SK-N-SH treated with all-trans-retinoic acid at 6 μM for 48 hours (cell line): ENCODE results near the gene SHC1.

Experiments
- ATAC-seq: fragments of 200-7000 bp; cut with Tn5 transposase; 3 replicates; pipeline ENCODE4 v1.9.1; 2020; ENCODE audit warnings: mild to moderate bottlenecking, moderate library complexity
- ARNTL ChIP-seq: fragments of 450-650 bp; formaldehyde crosslinking; IDR thresholded peaks from 2 replicates; pipeline ENCODE4 v1.5.0; 2020; ENCODE audit warnings: low read depth, mild to moderate bottlenecking, moderate library complexity, borderline replicate concordance
- BACH2 ChIP-seq: fragments of 250-450 bp; sonication (Bioruptor Pico); IDR thresholded peaks from 2 replicates; pipeline ENCODE4 v1.9.0; 2021; ENCODE audit warnings: mild to moderate bottlenecking, borderline replicate concordance
- ESRRG ChIP-seq: fragments of 250-450 bp; sonication (Bioruptor Pico); IDR thresholded peaks from 2 replicates; pipeline ENCODE4 v1.6.1; 2021; ENCODE audit warnings: mild to moderate bottlenecking
- GLIS3 ChIP-seq: fragments of 250-450 bp; sonication (Bioruptor Pico); IDR thresholded peaks from 2 replicates; pipeline ENCODE4 v1.5.0; 2020; ENCODE audit warnings: mild to moderate bottlenecking, moderate library complexity
- ISL1 ChIP-seq: fragments of 250-450 bp; sonication (Bioruptor Pico); IDR thresholded peaks from 2 replicates; pipeline ENCODE4 v2.1.2; 2022; ENCODE audit warnings: mild to moderate bottlenecking, moderate library complexity
- OSR1 ChIP-seq: fragments of 250-450 bp; sonication (Bioruptor Pico); IDR thresholded peaks from 2 replicates; pipeline ENCODE4 v1.8.0; 2022; ENCODE audit warnings: moderate library complexity, mild to moderate bottlenecking, inconsistent platforms
- PPARA ChIP-seq: fragments of 250-450 bp; sonication (Bioruptor Pico); IDR thresholded peaks from 2 replicates; pipeline ENCODE4 v1.5.0; 2020; ENCODE audit warnings: mild to moderate bottlenecking, borderline replicate concordance
- RARB ChIP-seq: fragments of 250-450 bp; sonication (Bioruptor Pico); IDR thresholded peaks from 2 replicates; pipeline ENCODE4 v1.8.0; 2021; ENCODE audit warnings: mild to moderate bottlenecking, moderate library complexity
- SNAI2 ChIP-seq: fragments of 250-450 bp; sonication (Bioruptor Pico); IDR thresholded peaks from 2 replicates; pipeline ENCODE4 v1.5.0; 2020; ENCODE audit warnings: mild to moderate bottlenecking, moderate library complexity
- TCF4 ChIP-seq: fragments of 250-450 bp; sonication (Bioruptor Pico); IDR thresholded peaks from 2 replicates; pipeline ENCODE4 v1.8.0; 2021; ENCODE audit warnings: mild to moderate bottlenecking, moderate library complexity, borderline replicate concordance
- TOX ChIP-seq: fragments of 250-450 bp; sonication (Bioruptor Pico); IDR thresholded peaks from 2 replicates; pipeline ENCODE4 v1.8.0; 2021; ENCODE audit warnings: mild to moderate bottlenecking, moderate library complexity, borderline replicate concordance
- ZC3H10 ChIP-seq: fragments of 250-450 bp; sonication (Bioruptor Pico); IDR thresholded peaks from 2 replicates; pipeline ENCODE4 v1.5.1; 2021; ENCODE audit warnings: mild to moderate bottlenecking, moderate library complexity
- ZFP3 ChIP-seq: fragments of 250-450 bp; sonication (Bioruptor Pico); IDR thresholded peaks from 2 replicates; pipeline ENCODE4 v1.5.0; 2020; ENCODE audit warnings: mild to moderate bottlenecking, moderate library complexity
- ZFP30 ChIP-seq: fragments of 450-650 bp; formaldehyde crosslinking; IDR thresholded peaks from 2 replicates; pipeline ENCODE4 v1.5.0; 2022; ENCODE audit warnings: mild to moderate bottlenecking, moderate library complexity
- ZNF565 ChIP-seq: fragments of 450-650 bp; formaldehyde crosslinking; conservative IDR thresholded peaks from 2 replicates; pipeline ENCODE4 v1.5.0; 2020; ENCODE audit warnings: low read depth, mild to moderate bottlenecking, moderate library complexity
- ZNF70 ChIP-seq: fragments of 450-650 bp; formaldehyde crosslinking; IDR thresholded peaks from 2 replicates; pipeline ENCODE4 v1.5.0; 2020; ENCODE audit warnings: mild to moderate bottlenecking, moderate library complexity
- ZNF8 ChIP-seq: fragments of 450-650 bp; formaldehyde crosslinking; IDR thresholded peaks from 2 replicates; pipeline ENCODE4 v1.5.0; 2020; ENCODE audit warnings: mild to moderate bottlenecking, moderate library complexity
- TF ChIP-seq, protein P1 (sequence below): fragments of 250-450 bp; sonication (Bioruptor Pico); IDR thresholded peaks from 2 replicates; pipeline ENCODE4 v1.8.0; 2020; ENCODE audit warnings: mild to moderate bottlenecking, moderate library complexity, borderline replicate concordance
- TF ChIP-seq, protein P2 (sequence below): fragments of 250-450 bp; sonication (Bioruptor Pico); IDR thresholded peaks from 2 replicates; pipeline ENCODE4 v1.5.1; 2020; ENCODE audit warnings: low read depth, mild to moderate bottlenecking, moderate library complexity
- TF ChIP-seq, protein P3 (sequence below): fragments of 250-450 bp; sonication (Bioruptor Pico); IDR thresholded peaks from 2 replicates; pipeline ENCODE4 v1.5.0; 2020; ENCODE audit warnings: mild to moderate bottlenecking, moderate library complexity
- TF ChIP-seq, protein P4 (sequence below): fragments of 250-450 bp; sonication (Bioruptor Pico); IDR thresholded peaks from 2 replicates; pipeline ENCODE4 v1.8.0; 2021; ENCODE audit warnings: low read depth, mild to moderate bottlenecking, moderate library complexity, borderline replicate concordance

Gene SHC1

GRCh38 chr1:154999571-155000410 lies 29.2 kb upstream of the SHC1 start:
- no peak for TF ChIP-seq ISL1 (CRISPR knock-in tag)
- no peak for TF ChIP-seq GLIS3 (CRISPR knock-in tag)
- no peak for TF ChIP-seq ZFP3 (CRISPR knock-in tag)
- TF ChIP-seq TCF4 (CRISPR knock-in tag): no peak
- no peak for TF ChIP-seq PPARA
- no peak for TF ChIP-seq BACH2 (CRISPR knock-in tag)
- TF ChIP-seq TOX (CRISPR knock-in tag): no peak
- TF ChIP-seq, protein P1, sequence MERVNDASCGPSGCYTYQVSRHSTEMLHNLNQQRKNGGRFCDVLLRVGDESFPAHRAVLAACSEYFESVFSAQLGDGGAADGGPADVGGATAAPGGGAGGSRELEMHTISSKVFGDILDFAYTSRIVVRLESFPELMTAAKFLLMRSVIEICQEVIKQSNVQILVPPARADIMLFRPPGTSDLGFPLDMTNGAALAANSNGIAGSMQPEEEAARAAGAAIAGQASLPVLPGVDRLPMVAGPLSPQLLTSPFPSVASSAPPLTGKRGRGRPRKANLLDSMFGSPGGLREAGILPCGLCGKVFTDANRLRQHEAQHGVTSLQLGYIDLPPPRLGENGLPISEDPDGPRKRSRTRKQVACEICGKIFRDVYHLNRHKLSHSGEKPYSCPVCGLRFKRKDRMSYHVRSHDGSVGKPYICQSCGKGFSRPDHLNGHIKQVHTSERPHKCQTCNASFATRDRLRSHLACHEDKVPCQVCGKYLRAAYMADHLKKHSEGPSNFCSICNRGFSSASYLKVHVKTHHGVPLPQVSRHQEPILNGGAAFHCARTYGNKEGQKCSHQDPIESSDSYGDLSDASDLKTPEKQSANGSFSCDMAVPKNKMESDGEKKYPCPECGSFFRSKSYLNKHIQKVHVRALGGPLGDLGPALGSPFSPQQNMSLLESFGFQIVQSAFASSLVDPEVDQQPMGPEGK (CRISPR knock-in tag): no peak
- TF ChIP-seq ARNTL (CRISPR knock-in tag): no peak
- no peak for TF ChIP-seq ESRRG (CRISPR knock-in tag)
- TF ChIP-seq ZNF8 (CRISPR knock-in tag): no peak
- TF ChIP-seq ZC3H10 (CRISPR knock-in tag): no peak
- ATAC-seq: no peak

DNA sequence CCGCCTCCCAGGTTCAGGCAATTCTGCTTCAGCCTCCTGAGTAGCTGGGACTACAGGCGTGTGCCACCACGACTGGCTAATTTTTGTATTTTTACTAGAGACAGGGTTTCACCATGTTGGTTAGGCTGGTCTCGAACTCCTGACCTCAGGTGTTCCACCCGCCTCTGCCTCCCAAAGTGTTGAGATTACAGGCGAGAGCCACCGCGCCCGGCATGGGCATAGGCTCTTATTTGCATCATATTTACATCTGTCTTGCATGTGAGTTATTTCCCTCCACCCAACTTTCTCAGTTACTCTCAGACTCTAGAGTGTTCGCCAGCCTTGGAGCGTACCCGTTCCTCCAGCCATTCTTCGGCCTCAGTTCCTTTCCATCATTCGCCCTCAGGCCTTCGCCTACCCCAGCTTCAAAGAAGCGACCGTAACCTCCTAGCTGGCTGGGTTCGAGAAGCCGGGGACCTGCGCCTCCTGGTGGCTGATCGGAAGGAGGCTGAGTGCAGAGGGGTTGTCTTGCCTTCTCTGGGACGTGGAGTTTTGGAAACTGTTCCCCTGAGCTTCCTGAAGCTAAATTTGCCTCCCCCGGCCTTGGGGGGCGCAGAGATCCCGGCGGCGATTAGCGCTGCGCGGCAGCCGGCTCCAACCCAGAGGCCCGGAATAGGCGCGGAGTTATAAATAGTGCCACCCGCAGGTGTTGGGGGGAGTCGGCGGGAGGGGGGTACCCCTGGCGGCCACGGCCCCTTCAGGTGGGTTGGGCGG lies 28.4 kb upstream of the SHC1 start:
- no peak for TF ChIP-seq OSR1 (CRISPR knock-in tag)
- TF ChIP-seq, protein P2, sequence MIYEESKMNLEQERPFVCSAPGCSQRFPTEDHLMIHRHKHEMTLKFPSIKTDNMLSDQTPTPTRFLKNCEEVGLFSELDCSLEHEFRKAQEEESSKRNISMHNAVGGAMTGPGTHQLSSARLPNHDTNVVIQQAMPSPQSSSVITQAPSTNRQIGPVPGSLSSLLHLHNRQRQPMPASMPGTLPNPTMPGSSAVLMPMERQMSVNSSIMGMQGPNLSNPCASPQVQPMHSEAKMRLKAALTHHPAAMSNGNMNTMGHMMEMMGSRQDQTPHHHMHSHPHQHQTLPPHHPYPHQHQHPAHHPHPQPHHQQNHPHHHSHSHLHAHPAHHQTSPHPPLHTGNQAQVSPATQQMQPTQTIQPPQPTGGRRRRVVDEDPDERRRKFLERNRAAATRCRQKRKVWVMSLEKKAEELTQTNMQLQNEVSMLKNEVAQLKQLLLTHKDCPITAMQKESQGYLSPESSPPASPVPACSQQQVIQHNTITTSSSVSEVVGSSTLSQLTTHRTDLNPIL (CRISPR knock-in tag): no peak
- no peak for TF ChIP-seq ZNF8 (CRISPR knock-in tag)
- no peak for TF ChIP-seq ESRRG (CRISPR knock-in tag)
- TF ChIP-seq ZNF70 (CRISPR knock-in tag): no peak
- peak; percentile 6 for ATAC-seq

DNA sequence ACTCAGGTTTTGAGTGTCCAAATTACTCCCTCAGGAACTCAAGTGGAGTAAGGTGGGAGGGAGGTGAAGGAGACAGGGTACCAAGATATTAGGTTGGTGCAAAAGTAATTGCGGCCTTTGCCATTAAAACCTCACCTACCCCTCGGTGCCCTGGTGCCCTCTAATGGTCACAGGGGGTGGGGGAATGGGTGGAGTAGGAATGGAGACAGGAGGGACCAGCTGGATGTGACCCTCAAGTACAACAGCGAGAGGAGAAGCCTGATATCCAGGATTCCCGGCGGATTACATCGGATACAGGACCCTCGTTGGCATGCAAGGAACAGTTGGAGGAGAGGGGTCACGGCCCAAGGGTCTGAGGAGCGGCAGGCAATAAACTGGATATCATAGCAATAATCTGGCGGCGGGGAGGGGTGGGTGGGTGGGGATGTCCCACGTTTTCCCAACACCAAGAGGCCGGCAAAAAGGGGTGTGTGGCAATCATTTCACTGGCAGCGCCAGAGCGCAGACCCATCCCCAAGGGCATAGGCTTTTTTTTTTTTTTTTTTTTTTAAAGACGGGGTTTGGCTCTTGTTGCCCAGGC lies 27.7 kb upstream of the SHC1 start:
- ATAC-seq: no peak
- TF ChIP-seq ZNF8 (CRISPR knock-in tag): no peak
- TF ChIP-seq, protein P3, sequence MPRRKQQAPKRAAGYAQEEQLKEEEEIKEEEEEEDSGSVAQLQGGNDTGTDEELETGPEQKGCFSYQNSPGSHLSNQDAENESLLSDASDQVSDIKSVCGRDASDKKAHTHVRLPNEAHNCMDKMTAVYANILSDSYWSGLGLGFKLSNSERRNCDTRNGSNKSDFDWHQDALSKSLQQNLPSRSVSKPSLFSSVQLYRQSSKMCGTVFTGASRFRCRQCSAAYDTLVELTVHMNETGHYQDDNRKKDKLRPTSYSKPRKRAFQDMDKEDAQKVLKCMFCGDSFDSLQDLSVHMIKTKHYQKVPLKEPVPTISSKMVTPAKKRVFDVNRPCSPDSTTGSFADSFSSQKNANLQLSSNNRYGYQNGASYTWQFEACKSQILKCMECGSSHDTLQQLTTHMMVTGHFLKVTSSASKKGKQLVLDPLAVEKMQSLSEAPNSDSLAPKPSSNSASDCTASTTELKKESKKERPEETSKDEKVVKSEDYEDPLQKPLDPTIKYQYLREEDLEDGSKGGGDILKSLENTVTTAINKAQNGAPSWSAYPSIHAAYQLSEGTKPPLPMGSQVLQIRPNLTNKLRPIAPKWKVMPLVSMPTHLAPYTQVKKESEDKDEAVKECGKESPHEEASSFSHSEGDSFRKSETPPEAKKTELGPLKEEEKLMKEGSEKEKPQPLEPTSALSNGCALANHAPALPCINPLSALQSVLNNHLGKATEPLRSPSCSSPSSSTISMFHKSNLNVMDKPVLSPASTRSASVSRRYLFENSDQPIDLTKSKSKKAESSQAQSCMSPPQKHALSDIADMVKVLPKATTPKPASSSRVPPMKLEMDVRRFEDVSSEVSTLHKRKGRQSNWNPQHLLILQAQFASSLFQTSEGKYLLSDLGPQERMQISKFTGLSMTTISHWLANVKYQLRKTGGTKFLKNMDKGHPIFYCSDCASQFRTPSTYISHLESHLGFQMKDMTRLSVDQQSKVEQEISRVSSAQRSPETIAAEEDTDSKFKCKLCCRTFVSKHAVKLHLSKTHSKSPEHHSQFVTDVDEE (CRISPR knock-in tag): no peak
- no peak for TF ChIP-seq ZNF565 (CRISPR knock-in tag)
- TF ChIP-seq ZFP3 (CRISPR knock-in tag): no peak
- TF ChIP-seq SNAI2 (CRISPR knock-in tag): no peak
- TF ChIP-seq, protein P1 (CRISPR knock-in tag): no peak
- no peak for TF ChIP-seq GLIS3 (CRISPR knock-in tag)
- TF ChIP-seq BACH2 (CRISPR knock-in tag): no peak
- no peak for TF ChIP-seq PPARA
- TF ChIP-seq ARNTL (CRISPR knock-in tag): no peak
- TF ChIP-seq, protein P4, sequence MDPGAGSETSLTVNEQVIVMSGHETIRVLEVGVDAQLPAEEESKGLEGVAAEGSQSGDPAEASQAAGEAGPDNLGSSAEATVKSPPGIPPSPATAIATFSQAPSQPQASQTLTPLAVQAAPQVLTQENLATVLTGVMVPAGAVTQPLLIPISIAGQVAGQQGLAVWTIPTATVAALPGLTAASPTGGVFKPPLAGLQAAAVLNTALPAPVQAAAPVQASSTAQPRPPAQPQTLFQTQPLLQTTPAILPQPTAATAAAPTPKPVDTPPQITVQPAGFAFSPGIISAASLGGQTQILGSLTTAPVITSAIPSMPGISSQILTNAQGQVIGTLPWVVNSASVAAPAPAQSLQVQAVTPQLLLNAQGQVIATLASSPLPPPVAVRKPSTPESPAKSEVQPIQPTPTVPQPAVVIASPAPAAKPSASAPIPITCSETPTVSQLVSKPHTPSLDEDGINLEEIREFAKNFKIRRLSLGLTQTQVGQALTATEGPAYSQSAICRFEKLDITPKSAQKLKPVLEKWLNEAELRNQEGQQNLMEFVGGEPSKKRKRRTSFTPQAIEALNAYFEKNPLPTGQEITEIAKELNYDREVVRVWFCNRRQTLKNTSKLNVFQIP (CRISPR knock-in tag): no peak
- TF ChIP-seq ISL1 (CRISPR knock-in tag): no peak
- TF ChIP-seq TCF4 (CRISPR knock-in tag): no peak
- TF ChIP-seq ZFP30: no peak
- TF ChIP-seq ZNF70 (CRISPR knock-in tag): no peak
- no peak for TF ChIP-seq TOX (CRISPR knock-in tag)
- no peak for TF ChIP-seq RARB (CRISPR knock-in tag)
- TF ChIP-seq, all 23 proteins: peak for 0
